Nephron (organoid): Measurements from ENCODE around the gene KCNAB1.

ENCODE experiments used
- H3K27ac Mint-ChIP-seq, 3 experiments: 2 replicates each; pipeline ENCODE4 v1.8.0; 2020; ENCODE audit warnings: mixed read lengths in 3 of 3, mild to moderate bottlenecking in 2 of 3, moderate library complexity in 1 of 3
- H3K27me3 Mint-ChIP-seq: 2 replicates; pipeline ENCODE4 v1.8.0; 2021; ENCODE audit warnings: low read depth, mild to moderate bottlenecking, moderate library complexity, mixed read lengths
- H3K36me3 Mint-ChIP-seq: 2 replicates; pipeline ENCODE4 v1.8.0; 2020; ENCODE audit warnings: low read depth, mixed read lengths
- H3K4me1 Mint-ChIP-seq: 2 replicates; pipeline ENCODE4 v1.8.0; 2020; ENCODE audit warnings: mixed read lengths
- H3K4me3 Mint-ChIP-seq, 3 experiments: 2 replicates each; pipeline ENCODE4 v1.8.0; 2020; ENCODE audit warnings: mild to moderate bottlenecking in 3 of 3, mixed read lengths in 3 of 3, moderate library complexity in 2 of 3
- H3K9me3 Mint-ChIP-seq: 2 replicates; pipeline ENCODE4 v1.8.0; 2020; ENCODE audit warnings: mixed read lengths
- CTCF ChIP-seq, 3 experiments: fragments of 200-600 bp; sonication (generic); IDR thresholded peaks; one replicate each; pipeline ENCODE4 v1.5.0; 2021; ENCODE audit warnings: antibody characterized with exemption in 3 of 3; ENCODE audit not compliant: unreplicated experiment in 3 of 3

Gene KCNAB1

GRCh38 chr3:156548041-156548687 lies 427.8 kb downstream of the KCNAB1 start:
- no peak for TF ChIP-seq CTCF (IDR thresholded peaks at IDR 0.05; ENCODE audit: unreplicated experiment in 3 of 3)
- H3K4me3 Mint-ChIP-seq = no peak overlapping the region
- peaks cover 68% of the 10 kb centered on the region for H3K36me3 Mint-ChIP-seq
- no peak overlapping the region for H3K27ac Mint-ChIP-seq
- H3K4me1 Mint-ChIP-seq = peaks cover 35% of the 10 kb centered on the region
- no peaks in the 10 kb centered on the region for H3K27me3 Mint-ChIP-seq
- no peaks in the 10 kb centered on the region for H3K9me3 Mint-ChIP-seq

- no peak overlapping the region for H3K4me3 Mint-ChIP-seq
- no peaks in the 10 kb centered on the region for H3K9me3 Mint-ChIP-seq
- peaks cover 43% of the 10 kb centered on the region for H3K4me1 Mint-ChIP-seq
- H3K36me3 Mint-ChIP-seq = peaks cover 61% of the 10 kb centered on the region
- no peak overlapping the region for H3K27ac Mint-ChIP-seq
- no peaks in the 10 kb centered on the region for H3K27me3 Mint-ChIP-seq
- TF ChIP-seq CTCF (IDR thresholded peaks at IDR 0.05; ENCODE audit: unreplicated experiment in 3 of 3) = no peak
These were observed 428.5 kb downstream of the KCNAB1 start for GRCh38 chr3:156548902-156549301.

- H3K27ac Mint-ChIP-seq = no peak overlapping the region
- no peaks in the 10 kb centered on the region for H3K9me3 Mint-ChIP-seq
- H3K36me3 Mint-ChIP-seq = peaks cover 51% of the 10 kb centered on the region
- no peaks in the 10 kb centered on the region for H3K27me3 Mint-ChIP-seq
- H3K4me3 Mint-ChIP-seq = peak overlapping the region; percentile 22 to 60 (median 51)
- TF ChIP-seq CTCF (IDR thresholded peaks at IDR 0.05; ENCODE audit: unreplicated experiment in 3 of 3) = no peak
- H3K4me1 Mint-ChIP-seq = peaks cover 56% of the 10 kb centered on the region
These were observed 430.9 kb downstream of the KCNAB1 start for GRCh38 chr3:156551261-156551660.

- TF ChIP-seq CTCF (IDR thresholded peaks at IDR 0.05; ENCODE audit: unreplicated experiment in 3 of 3) = no peak
- no peaks in the 10 kb centered on the region for H3K9me3 Mint-ChIP-seq
- no peaks in the 10 kb centered on the region for H3K27me3 Mint-ChIP-seq
- peak overlapping the region in 1 of 3 experiments; percentile 2 for H3K27ac Mint-ChIP-seq
- peaks cover 46% of the 10 kb centered on the region for H3K36me3 Mint-ChIP-seq
- H3K4me3 Mint-ChIP-seq = peak overlapping the region; percentile 22 to 60 (median 51)
- peaks cover 59% of the 10 kb centered on the region for H3K4me1 Mint-ChIP-seq
These were observed 431.4 kb downstream of the KCNAB1 start for GRCh38 chr3:156551746-156552145.

- Mint-ChIP-seq H3K4me3 (peak overlapping the region; percentile 98 to 99 (median 99)), H3K27ac (no peak overlapping the region), H3K9me3 (no peaks in the 10 kb centered on the region), H3K27me3 (no peaks in the 10 kb centered on the region), H3K36me3 (peaks cover 34% of the 10 kb centered on the region), H3K4me1 (peaks cover 55% of the 10 kb centered on the region)
- no peak for TF ChIP-seq CTCF (IDR thresholded peaks at IDR 0.05; ENCODE audit: unreplicated experiment in 3 of 3)
These were observed 432.6 kb downstream of the KCNAB1 start for GRCh38 chr3:156552973-156553372.
